Transverse colon (tissue), 4 donors: ENCODE results near the gene TGFBI. TPM values are rescaled to one million over a fixed set of nuclear protein-coding genes. Genes with fewer than 3 reads are reported as not detected.

ENCODE experiments used
- DNase-seq: peaks from one replicate; pipeline ENCODE4 v3.0.0-alpha.2; 2019
- H3K27ac ChIP-seq, 4 donors: fragments of 200-600 bp; sonication (generic); 2 replicates each; pipeline ENCODE4 v1.5.1; 2016 to 2018; ENCODE audit warnings: inconsistent platforms in 4 of 4
- H3K27me3 ChIP-seq: fragments of 200-600 bp; sonication (generic); 2 replicates; pipeline ENCODE4 v1.5.1; 2017; ENCODE audit warnings: inconsistent platforms
- H3K36me3 ChIP-seq, 4 donors: fragments of 200-600 bp; sonication (generic); 2 replicates each; pipeline ENCODE4 v1.5.1; 2017 to 2019; ENCODE audit warnings: inconsistent platforms in 4 of 4
- H3K4me1 ChIP-seq, 4 donors: fragments of 200-600 bp; sonication (generic); 2 replicates each; pipeline ENCODE4 v1.5.1; 2017 to 2020; ENCODE audit warnings: inconsistent platforms in 4 of 4
- H3K4me3 ChIP-seq, 4 donors: fragments of 200-600 bp; sonication (generic); 1 replicate in 1 of 4; 2 replicates in 3 of 4; pipeline versions ENCODE4 v1.5.1 to v1.6.1; 2017 to 2019; ENCODE audit warnings: inconsistent platforms in 4 of 4
- H3K9me3 ChIP-seq, 2 donors: fragments of 200-600 bp; sonication (generic); 2 replicates each; pipeline ENCODE4 v1.5.1; 2017 to 2019; ENCODE audit warnings: inconsistent platforms in 2 of 2
- EP300 ChIP-seq: sonication (generic); formaldehyde crosslinking; IDR thresholded peaks from one replicate; pipeline ENCODE4 v1.6.1; 2017; ENCODE audit warnings: antibody characterized with exemption, low read depth
- POLR2A ChIP-seq: fragments of 450-650 bp; IDR thresholded peaks from one replicate; pipeline ENCODE4 v1.6.1; 2016; ENCODE audit warnings: antibody characterized with exemption, mild to moderate bottlenecking, moderate library complexity
- POLR2AphosphoS5 ChIP-seq, 3 donors: sonication (generic); formaldehyde crosslinking; IDR thresholded peaks; one replicate each; pipeline ENCODE4 v1.6.1; 2016; ENCODE audit warnings: antibody characterized with exemption in 3 of 3
- whole genome bisulfite sequencing, 2 donors: methylation state at CpG; one replicate each; pipeline ENCODE4 v1.1.5; 2018; ENCODE audit warnings: low coverage in 1 of 2; 5-methylcytosine and 5-hydroxymethylcytosine counted together
- in situ Hi-C, 4 donors: fragments of 200-750 bp; cut with MboI; loops; one replicate each; pipeline versions ENCODE4 v1.15.0 to v1.15.1; 2017; ENCODE audit warnings: low sequenced_read_pairs in 3 of 4, low pct_ligation_motif_present in 1 of 4, low pct_unique_long_range_greater_than_20kb in 1 of 4
- intact Hi-C: fragments of 100-400 bp; cut with DNase I; formaldehyde crosslinking; loops from one replicate; pipeline ENCODE4 v1.15.1; 2023; ENCODE audit warnings: low total_unique reads
- total RNA-seq, 4 donors: library from RNA; depleted of rRNA; stranded (reverse); fragments of >200 nt; gene quantifications; one replicate each; pipeline ENCODE4 v1.1.0, GENCODE V29; 2016
- TF ChIP-seq, protein P1 (sequence below), 5 experiments: fragments of 200-600 bp in 3 of 5; fragments of 450-650 bp in 2 of 5; sonication (generic) in 3 of 5; IDR thresholded peaks; 1 replicate in 2 of 5; 2 replicates in 3 of 5; pipeline ENCODE4 v1.5.1; 2016 to 2017; ENCODE audit warnings: antibody characterized with exemption in 5 of 5, inconsistent platforms in 3 of 5, mild to moderate bottlenecking in 2 of 5, moderate library complexity in 1 of 5

Gene TGFBI
- total RNA-seq, 4 donors from 2014 or later, result 22.4 to 79.6 (median 29.8) TPM

DNA sequence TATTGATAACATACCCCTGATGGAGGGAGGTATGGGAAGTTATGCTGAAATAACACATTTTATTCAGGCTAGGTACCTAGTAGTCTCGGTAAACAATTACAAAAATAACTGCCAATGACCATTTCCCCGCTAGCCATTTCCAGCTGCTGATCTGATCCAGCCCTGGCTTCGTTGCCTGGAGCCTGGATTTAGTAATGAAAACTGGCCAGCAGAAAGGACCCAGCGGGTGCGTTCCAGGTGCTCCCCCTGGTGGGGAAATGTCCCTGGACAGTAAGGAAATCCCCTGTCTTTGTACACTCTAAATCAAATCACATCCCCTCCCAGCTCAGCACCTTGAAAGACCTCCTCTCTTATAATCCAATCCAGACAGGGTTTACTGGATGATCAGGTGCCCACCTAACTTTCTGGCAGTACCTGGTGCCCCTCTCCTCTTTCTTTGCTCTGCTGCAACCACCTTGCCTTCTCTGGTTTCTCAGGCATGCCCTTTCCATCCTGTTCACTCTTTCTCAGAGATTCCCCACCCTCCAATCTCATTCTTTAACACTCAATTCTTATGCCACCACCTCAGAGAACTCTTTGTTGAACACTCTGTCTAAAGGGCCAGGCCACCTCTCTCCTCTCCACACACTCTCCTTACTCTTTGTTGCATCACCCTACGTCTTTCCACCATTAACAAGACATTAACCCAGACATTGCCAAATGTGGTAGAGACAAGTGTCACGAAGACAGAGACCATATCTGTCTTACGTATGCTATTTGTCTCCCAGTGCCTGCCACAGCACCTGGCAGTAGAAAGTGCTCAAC, 53.8 kb downstream of the TGFBI start:
- in situ Hi-C loops (no loop called here), intact Hi-C loops (no loop called here)
- H3K4me1 ChIP-seq, result peaks cover 0 to 15% (median 10%) of the 10 kb centered on the region in 4 donors
- H3K36me3 ChIP-seq, result no peaks in the 10 kb centered on the region
- H3K27me3 ChIP-seq, result no peaks in the 10 kb centered on the region
- 34 to 50% methylated on average over 5 to 8 of the region's 8 CpGs for whole genome bisulfite sequencing, 2 donors
- TF ChIP-seq, protein P1, sequence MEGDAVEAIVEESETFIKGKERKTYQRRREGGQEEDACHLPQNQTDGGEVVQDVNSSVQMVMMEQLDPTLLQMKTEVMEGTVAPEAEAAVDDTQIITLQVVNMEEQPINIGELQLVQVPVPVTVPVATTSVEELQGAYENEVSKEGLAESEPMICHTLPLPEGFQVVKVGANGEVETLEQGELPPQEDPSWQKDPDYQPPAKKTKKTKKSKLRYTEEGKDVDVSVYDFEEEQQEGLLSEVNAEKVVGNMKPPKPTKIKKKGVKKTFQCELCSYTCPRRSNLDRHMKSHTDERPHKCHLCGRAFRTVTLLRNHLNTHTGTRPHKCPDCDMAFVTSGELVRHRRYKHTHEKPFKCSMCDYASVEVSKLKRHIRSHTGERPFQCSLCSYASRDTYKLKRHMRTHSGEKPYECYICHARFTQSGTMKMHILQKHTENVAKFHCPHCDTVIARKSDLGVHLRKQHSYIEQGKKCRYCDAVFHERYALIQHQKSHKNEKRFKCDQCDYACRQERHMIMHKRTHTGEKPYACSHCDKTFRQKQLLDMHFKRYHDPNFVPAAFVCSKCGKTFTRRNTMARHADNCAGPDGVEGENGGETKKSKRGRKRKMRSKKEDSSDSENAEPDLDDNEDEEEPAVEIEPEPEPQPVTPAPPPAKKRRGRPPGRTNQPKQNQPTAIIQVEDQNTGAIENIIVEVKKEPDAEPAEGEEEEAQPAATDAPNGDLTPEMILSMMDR (IDR thresholded peaks at IDR 0.05), result peak; percentile 53 to 86 (median 82)
- TF ChIP-seq POLR2AphosphoS5 (IDR thresholded peaks at IDR 0.05), result no peak
- no peak overlapping the region for H3K27ac ChIP-seq
- H3K4me3 ChIP-seq, result no peak overlapping the region
- peak; percentile 63 for DNase-seq
- H3K9me3 ChIP-seq, result no peaks in the 10 kb centered on the region

GRCh38 chr5:136084698-136085097, 55.9 kb downstream of the TGFBI start:
- H3K27ac ChIP-seq, result no peak overlapping the region
- H3K36me3 ChIP-seq, result no peaks in the 10 kb centered on the region
- no peaks in the 10 kb centered on the region for H3K9me3 ChIP-seq
- H3K4me3 ChIP-seq, result no peak overlapping the region
- TF ChIP-seq, protein P1 (IDR thresholded peaks at IDR 0.05), result no peak
- TF ChIP-seq POLR2AphosphoS5 (IDR thresholded peaks at IDR 0.05) (no peak), POLR2A (no peak), EP300 (no peak)
- in situ Hi-C loops, result no loop called here
- DNase-seq, result peak; percentile 29
- peaks cover 13 to 36% (median 29%) of the 10 kb centered on the region in 4 donors for H3K4me1 ChIP-seq
- H3K27me3 ChIP-seq, result no peaks in the 10 kb centered on the region
- 34 to 50% methylated on average over 1 of the region's 1 CpG for WGBS, 2 donors
- intact Hi-C loops, result no loop called here

GRCh38 chr5:136086783-136087566, 58.2 kb downstream of the TGFBI start:
- no peak for TF ChIP-seq POLR2AphosphoS5 (IDR thresholded peaks at IDR 0.05)
- TF ChIP-seq, protein P1 (IDR thresholded peaks at IDR 0.05), result no peak
- TF ChIP-seq EP300, result no peak
- no peak for TF ChIP-seq POLR2A
- no peaks in the 10 kb centered on the region for H3K36me3 ChIP-seq
- H3K4me1 ChIP-seq, result peaks cover 15 to 37% (median 29%) of the 10 kb centered on the region in 4 donors
- H3K27ac ChIP-seq, result no peak overlapping the region
- no peaks in the 10 kb centered on the region for H3K9me3 ChIP-seq
- DNase-seq, result no peak
- H3K27me3 ChIP-seq, result no peaks in the 10 kb centered on the region
- intact Hi-C loops, result no loop called here
- WGBS, 2 donors, result 74 to 81% methylated on average over 5 of the region's 5 CpGs
- no peak overlapping the region for H3K4me3 ChIP-seq
- in situ Hi-C loops, result no loop called here
